Activated T-helper 1 cell treated with Interleukin-2 at 50 U/mL for 16 hours (primary cell): ENCODE data around the gene PTGR3.

Source experiments
- DNase-seq: peaks from one replicate; pipeline ENCODE4 v3.0.0-alpha.2; 2020; ENCODE audit warnings: low read depth

PTGR3 gene, protein sequence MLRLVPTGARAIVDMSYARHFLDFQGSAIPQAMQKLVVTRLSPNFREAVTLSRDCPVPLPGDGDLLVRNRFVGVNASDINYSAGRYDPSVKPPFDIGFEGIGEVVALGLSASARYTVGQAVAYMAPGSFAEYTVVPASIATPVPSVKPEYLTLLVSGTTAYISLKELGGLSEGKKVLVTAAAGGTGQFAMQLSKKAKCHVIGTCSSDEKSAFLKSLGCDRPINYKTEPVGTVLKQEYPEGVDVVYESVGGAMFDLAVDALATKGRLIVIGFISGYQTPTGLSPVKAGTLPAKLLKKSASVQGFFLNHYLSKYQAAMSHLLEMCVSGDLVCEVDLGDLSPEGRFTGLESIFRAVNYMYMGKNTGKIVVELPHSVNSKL

GRCh38 chr18:75209129-75209950 lies at the start of gene PTGR3:
TSS of gene PTGR3 (minus strand) at chr18:75209139. CDS start at chr18:75209058, 81 bp downstream.
- peak; percentile 69 for DNase-seq

GRCh38 chr18:75257605-75258004 lies 48.7 kb upstream of the PTGR3 start:
- no peak for DNase-seq

DNA sequence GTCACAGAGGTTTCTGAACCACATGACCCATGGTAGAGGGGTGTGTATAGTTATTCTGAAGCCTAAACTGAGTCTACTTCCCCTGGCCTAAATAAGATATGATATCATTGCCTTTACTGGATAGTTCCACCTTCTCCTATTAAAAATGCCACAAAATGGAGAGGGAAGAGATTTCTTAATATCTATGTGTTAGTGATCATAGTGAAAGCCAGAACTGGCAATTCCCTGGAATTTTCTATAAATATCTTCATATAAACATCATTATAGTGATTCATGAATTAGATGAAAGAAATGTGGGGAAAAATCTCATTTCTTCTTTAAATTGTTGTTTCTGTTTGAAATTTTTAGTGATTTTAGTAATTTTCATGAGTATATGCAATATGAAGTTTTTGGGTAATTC lies 47.4 kb upstream of the PTGR3 start:
- no peak for DNase-seq

- no peak for DNase-seq
These were observed 46.2 kb upstream of the PTGR3 start for GRCh38 chr18:75255094-75255493.

DNA sequence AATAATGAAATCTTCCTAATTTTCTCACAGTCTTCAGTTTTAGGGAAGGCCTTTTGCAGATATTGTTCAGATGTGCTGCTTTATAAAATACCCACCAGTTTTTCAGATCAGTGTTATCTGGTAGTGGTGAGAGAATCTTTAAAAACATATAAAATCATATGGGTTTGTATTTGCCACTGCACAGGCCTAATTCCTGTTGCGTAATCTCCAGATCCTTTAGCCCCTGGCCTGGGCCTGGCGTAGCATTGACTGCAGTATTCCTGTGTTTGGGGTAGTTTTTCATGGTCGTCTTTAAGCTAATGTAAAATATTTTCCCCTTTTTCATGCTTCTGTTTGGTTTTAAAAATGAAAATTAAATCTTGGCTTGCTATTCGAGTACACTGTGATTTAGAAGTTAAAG lies 44.8 kb upstream of the PTGR3 start:
- no peak for DNase-seq

DNA sequence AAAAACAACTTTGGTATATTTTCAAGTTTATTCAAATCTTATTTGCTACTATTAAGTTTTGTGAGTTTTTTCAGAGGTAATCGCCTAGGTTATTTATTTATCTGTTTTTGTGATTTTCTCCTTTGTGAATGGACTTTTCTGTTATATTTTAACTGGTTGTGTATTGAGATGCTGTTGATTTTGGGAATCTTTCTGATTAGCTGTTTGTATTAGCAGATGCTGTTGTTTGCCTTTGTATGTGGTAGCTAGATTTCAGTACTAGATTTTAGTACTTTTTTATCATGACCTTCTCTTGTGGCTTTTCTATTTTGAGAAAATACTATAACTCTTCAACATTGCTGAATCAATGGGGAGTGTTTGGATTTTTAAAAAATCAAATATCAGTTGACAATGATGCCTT lies 44.1 kb upstream of the PTGR3 start:
- no peak for DNase-seq

DNA sequence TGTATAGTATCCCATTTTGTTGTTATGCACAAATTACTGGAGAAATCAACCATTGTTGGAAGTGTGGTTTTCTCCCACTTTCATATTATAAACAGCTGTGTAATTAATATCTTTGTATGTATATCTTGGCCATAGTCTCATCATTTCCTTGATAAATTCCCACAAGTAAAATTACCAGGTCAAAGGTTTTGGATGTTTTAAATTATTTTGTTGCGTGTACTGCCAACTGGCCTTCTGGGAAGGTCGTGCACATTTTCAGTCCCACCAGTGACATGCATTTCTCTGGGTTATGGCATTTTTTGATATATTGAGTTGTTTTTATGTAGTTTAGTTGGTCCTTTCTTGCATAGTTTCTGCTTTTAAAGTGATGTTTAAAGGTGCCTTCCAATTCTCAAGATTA lies 43.2 kb upstream of the PTGR3 start:
- no peak for DNase-seq

DNA sequence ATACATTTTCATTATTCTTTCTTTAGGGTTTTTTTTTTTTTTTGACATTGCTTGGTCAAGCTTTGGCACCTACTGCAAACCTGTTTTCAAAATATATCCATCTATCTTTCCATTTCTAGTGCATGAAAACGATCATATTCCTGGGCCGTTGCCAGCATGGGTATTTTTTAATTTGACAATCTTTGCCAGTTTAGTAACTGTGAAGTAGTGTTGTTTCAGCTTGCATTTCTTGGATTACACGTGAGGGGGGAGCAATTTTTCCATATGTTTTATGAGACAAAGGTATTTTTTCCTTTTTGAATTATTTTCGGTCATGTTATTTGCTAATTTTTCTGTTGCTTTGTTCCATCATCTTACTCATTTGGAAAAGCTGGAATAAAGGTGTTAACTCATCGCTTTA lies 42.5 kb upstream of the PTGR3 start:
- no peak for DNase-seq

DNA sequence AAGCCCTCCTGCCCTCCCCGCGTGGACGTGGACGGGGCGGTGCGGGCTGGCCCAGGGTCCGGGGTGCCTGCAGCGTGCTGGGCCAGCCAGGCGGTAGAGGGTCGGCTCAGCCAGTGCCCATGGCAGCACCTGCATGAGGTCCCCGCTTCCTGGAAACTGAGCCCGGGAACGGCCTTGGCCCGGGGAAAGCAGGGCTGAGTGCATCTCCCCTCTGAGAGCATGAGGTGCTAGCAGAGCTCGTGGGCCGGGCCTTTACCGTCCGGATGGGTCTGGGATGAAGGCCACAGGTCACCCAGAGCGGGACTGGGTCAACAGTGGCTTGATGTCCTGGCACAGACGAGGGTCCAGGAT lies 41.5 kb upstream of the PTGR3 start:
- no peak for DNase-seq

GRCh38 chr18:75249672-75250470 lies 40.9 kb upstream of the PTGR3 start:
- DNase-seq: no peak

DNA sequence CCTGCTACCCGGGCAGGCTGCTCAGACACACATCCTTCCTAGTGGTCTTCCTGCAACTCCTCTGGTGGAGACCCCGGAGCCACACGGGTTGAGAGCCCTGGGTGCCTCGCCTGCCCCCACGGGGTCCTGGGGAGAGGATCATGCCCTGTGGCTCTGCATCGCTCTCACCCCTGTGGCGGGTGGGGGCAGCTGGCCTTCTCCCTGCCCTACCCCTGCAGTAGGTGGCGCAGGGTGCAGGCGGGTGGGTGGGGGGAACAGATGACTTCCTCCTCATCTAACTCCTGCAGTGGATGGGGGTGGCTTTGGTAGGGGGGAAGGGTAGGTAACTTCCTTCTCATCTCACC lies 40.2 kb upstream of the PTGR3 start:
- no peak for DNase-seq

DNA sequence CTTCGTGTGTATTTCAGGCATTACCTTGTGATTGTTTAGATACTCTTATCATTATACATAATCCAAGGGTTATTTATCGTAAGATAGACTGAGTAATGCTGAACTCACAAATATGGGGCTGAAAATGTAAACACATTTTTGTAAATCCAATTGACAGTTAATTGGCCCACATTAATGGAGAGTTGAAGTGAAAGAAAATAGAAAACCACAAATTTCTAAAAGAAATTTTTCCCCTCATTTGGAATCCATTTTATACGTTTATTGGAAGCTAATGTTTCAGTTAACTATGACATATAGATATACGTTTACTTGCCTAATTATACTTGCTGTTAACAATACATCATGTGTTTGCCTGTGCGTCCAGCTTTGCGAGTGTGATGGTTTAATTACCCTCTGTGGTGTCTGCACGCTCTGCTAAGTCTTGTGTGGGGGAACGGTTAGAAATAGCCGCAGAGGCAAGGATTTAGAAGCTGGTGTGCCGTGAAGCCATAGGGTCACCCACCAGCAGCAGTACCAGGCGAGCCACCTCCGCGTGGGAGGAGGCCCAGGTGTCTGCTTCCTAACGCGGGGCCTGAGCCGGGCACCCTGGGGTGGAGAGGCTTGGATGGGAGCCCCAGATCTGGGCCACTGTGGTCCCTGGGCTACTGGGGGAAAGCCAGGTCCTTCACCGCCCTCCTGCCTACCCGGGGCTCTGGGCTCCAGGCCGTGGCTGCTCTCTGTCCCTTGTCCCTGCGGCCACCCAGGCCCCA lies 39.7 kb upstream of the PTGR3 start:
- DNase-seq: no peak

DNA sequence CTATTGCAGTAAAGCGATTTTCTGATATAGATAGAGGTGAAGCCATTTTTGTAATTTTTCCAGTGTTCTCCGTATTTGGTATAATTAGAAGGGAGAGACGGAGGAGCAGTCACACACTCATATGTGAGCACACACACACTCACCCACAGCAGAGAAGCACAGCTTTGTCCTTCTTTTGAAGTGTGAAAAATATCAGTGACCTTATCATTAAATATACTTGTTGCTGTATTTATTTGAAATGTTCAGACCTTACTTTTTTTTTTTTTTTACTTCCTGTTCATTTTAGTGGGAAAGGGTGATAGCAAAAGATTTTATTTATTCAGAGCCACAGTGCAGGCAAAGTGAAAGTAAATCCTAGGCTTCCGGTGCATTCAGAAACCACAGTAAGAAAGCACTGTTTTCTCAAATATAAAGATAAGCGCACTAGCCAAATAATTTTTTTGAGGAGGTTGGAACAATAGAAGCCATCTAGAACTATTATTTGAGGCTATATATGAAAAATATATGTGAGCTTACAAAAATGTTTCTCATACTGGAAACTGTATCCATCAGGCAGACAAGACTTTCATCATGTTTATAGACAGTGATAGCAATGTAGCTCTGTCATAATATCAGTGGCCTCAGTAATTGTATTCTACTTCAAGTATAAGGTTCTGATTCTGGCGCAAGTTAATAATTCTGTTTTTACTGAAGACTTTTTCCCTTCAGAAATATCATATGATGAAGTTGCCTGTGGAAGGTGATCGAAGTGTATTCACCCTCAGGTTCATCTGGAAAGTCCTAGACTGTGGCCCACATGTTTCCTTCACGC lies 38.9 kb upstream of the PTGR3 start:
- DNase-seq: no peak

DNA sequence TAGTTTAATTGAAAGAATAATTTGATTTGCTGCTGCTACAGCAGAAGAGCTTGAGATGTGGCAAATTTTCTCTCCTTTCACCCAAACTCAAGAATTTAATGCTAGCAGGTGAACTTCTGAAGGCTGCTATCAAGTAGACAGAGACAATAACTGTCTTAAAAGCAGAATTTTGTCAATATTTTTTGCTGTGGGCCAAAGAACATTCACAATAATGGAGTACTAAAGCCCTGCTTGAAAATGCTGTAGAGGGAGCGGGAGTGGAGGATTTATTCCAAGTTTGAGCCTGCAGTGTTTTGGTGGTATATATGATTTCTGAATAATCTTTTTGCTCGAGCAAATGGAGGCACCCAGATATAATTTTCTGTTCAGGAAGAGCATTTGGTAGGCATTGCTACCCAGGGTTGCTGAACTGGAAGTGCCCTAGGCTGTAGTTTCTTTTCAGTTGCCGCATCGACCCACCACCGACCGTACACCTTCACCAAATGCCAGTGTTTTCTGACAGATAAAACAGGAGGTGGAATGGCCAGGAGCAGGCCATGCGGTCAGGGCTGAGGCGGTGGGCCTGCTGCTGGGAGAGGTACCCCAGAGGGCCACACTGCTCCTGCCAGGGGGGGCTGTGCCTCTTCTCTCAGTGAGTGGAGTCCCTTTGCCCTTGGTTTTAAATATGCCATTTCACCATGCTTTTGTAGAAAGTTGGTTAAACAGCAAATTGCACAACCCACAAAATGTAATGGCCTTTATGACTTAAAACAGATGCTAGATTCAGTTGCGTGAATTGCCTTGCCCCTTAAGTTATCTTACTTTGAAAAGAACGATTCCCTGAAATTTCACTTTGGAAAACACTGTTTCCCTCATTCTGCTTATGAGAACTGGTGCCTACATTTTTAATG lies 38.0 kb upstream of the PTGR3 start:
- DNase-seq: no peak

DNA sequence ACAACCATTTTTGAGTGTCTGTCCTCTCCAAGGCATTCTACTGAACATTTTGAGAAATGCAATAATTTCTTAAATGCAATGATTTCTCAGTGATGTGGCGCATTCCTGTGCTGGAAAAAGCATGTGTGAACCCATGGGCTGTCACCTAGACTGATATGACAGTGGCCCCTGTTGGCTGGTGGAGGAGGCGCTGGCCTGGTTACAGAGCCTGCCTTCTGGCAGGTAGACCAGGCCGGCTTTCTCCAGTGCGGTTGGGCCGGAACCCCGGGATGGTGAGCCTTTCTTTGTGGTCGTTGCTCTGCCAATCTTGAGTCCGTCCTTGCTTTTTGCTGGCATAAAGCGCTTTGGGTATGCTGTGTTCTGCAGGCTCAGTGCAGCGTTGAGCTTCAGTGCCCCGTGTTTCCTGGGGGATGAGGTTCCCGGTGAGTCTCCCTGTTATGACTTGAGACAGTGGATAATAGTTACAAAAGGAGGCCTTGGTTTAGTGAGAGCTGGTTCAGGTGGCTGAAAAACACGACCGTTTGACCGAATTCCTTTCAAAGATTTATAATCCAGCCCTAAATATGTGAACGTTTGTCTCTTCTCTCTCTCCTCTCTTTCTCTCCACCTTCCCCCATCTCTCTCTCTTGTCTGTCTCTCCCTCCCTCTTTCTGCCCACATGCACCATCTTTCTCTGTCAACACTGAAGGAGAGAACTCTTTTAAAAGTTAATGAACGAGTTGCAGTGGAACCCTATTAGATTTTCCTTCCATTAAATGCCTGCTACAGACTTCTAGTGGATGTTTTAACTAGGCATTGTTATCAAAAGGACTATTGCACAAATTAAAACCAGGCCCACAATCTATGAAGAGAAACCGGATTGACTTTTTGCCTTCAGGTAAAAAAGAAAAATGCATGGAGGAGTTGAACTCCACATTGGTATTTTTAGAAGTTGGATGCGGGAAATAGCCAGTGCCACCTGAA lies 35.7 kb upstream of the PTGR3 start:
- no peak for DNase-seq

DNA sequence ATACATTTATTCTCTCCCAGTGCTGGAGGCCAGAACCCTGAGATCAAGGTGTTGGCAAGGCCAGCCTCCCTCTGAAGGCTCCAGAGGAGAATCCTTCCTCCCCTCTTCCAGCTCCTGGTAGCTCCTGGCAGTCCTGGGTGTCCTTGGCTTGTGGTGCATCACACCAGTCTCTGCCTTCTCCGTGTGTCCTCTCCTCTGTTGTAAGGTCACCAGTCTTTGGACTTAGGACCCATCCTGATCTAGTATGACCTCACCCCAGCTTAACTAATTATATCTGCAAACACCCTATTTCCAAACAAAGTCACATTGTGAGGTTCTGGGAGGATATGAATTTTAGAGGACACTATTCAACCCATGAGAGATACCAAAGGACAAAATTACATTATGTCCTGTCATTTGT lies 32.8 kb upstream of the PTGR3 start:
- DNase-seq: no peak

- DNase-seq: no peak
These were observed 31.5 kb upstream of the PTGR3 start for GRCh38 chr18:75240433-75240832.

GRCh38 chr18:75238786-75239185 lies 29.8 kb upstream of the PTGR3 start:
- no peak for DNase-seq

GRCh38 chr18:75238100-75238499 lies 29.2 kb upstream of the PTGR3 start:
- DNase-seq: no peak
